Keratinocyte (primary cell): ENCODE measurements around the gene MIB1. TPM values are rescaled to one million over a fixed set of nuclear protein-coding genes. Genes with fewer than 3 reads are reported as not detected.

ENCODE experiments used
- DNase-seq: peaks from one replicate; pipeline ENCODE4 v3.0.0-alpha.2; 2011; ENCODE audit warnings: low read depth, missing footprints, low spot score
- FAIRE-seq: peaks from 2 replicates; lab custom pipeline; 2011; peaks lifted over from hg19 to GRCh38; lab: Jason Lieb, UNC
- H2AFZ ChIP-seq: 2 replicates; pipeline ENCODE4 v1.6.0; 2012; ENCODE audit warnings: low read length, control low read depth, inconsistent platforms; ENCODE audit not compliant: control insufficient read depth
- H3K27ac ChIP-seq: 2 replicates; pipeline ENCODE4 v1.5.1; 2011; ENCODE audit warnings: low read length; ENCODE audit not compliant: control insufficient read depth, insufficient read depth
- H3K27me3 ChIP-seq: 3 replicates; pipeline ENCODE4 v1.6.0; 2011; ENCODE audit warnings: low read length; ENCODE audit not compliant: control insufficient read depth, insufficient read depth; ENCODE audit errors: extremely low read depth
- H3K36me3 ChIP-seq, 2 experiments: 2 replicates in 1 of 2; 3 replicates in 1 of 2; pipeline ENCODE4 v1.5.1; 2011; ENCODE audit warnings: low read length in 2 of 2, mild to moderate bottlenecking in 1 of 2; ENCODE audit not compliant: control insufficient read depth in 2 of 2, insufficient read depth in 2 of 2; ENCODE audit errors: extremely low read depth in 1 of 2
- H3K4me1 ChIP-seq: 3 replicates; pipeline ENCODE4 v1.5.1; 2011; ENCODE audit warnings: low read length; ENCODE audit not compliant: control insufficient read depth, insufficient read depth; ENCODE audit errors: extremely low read depth
- H3K4me2 ChIP-seq: 3 replicates; pipeline ENCODE4 v1.6.0; 2011; ENCODE audit warnings: low read depth, low read length; ENCODE audit not compliant: control insufficient read depth, insufficient read depth; ENCODE audit errors: extremely low read depth
- H3K4me3 ChIP-seq, 3 experiments: fragments of 200-600 bp in 1 of 3; sonication (generic) in 1 of 3; 2 replicates in 2 of 3; 3 replicates in 1 of 3; pipeline ENCODE4 v1.5.1; 2011 to 2016; ENCODE audit warnings: low read length in 3 of 3, mild to moderate bottlenecking in 3 of 3, control low read depth in 2 of 3, inconsistent platforms in 1 of 3, low read depth in 1 of 3, mixed read lengths in 1 of 3, mixed run types in 1 of 3, moderate library complexity in 1 of 3; ENCODE audit not compliant: control insufficient read depth in 2 of 3, insufficient read depth in 2 of 3; ENCODE audit errors: extremely low read depth in 1 of 3
- H3K79me2 ChIP-seq: 2 replicates; pipeline ENCODE4 v1.6.0; 2012; ENCODE audit warnings: low read length; ENCODE audit not compliant: control insufficient read depth, insufficient read depth
- H3K9ac ChIP-seq: 3 replicates; pipeline ENCODE4 v1.6.0; 2011; ENCODE audit warnings: low read length; ENCODE audit not compliant: control insufficient read depth, insufficient read depth; ENCODE audit errors: extremely low read depth
- H3K9me1 ChIP-seq: 3 replicates; pipeline ENCODE4 v1.6.0; 2011; ENCODE audit warnings: low read length; ENCODE audit not compliant: control insufficient read depth, insufficient read depth; ENCODE audit errors: extremely low read depth
- H3K9me3 ChIP-seq: 2 replicates; pipeline ENCODE4 v1.5.1; 2012; ENCODE audit warnings: low read depth, low read length; ENCODE audit not compliant: control insufficient read depth
- H4K20me1 ChIP-seq: 3 replicates; pipeline ENCODE4 v1.6.0; 2011; ENCODE audit warnings: low read length; ENCODE audit not compliant: control insufficient read depth, insufficient read depth; ENCODE audit errors: extremely low read depth
- EZH2 ChIP-seq: IDR thresholded peaks from one replicate; pipeline ENCODE4 v1.6.1; 2012; ENCODE audit warnings: inconsistent platforms, mild to moderate bottlenecking, low read length, moderate library complexity
- dilution Hi-C: fragments of 300-500 bp; cut with MboI; formaldehyde crosslinking; loops from one replicate; pipeline ENCODE4 v1.7.0; 2020; ENCODE audit warnings: low sequenced_read_pairs; ENCODE audit not compliant: extremely low pct_ligation_motif_present
- polyA plus RNA-seq, 5 experiments: library from polyadenylated mRNA; depleted of rRNA in 3 of 5; stranded (reverse) in 3 of 5; stranded (forward) in 1 of 5; unstranded in 1 of 5; fragments of >200 nt; gene quantifications; 1 replicate in 1 of 5; 2 replicates in 3 of 5; 3 replicates in 1 of 5; pipeline versions ENCODE4 v1.2.1 to v1.2.3, GENCODE V29; 2011 to 2012; ENCODE audit warnings: missing spikeins in 2 of 5, low read depth in 1 of 5, low replicate concordance in 1 of 5
- TF ChIP-seq, protein P1 (sequence below), 3 experiments: IDR thresholded peaks in 1 of 3; conservative IDR thresholded peaks in 1 of 3; optimal IDR thresholded peaks in 1 of 3; 2 replicates in 2 of 3; 3 replicates in 1 of 3; pipeline versions ENCODE3 to v1.5.1; 2011; ENCODE audit warnings: low read length in 3 of 3, mild to moderate bottlenecking in 3 of 3, moderate library complexity in 2 of 3, control low read depth in 1 of 3, inconsistent platforms in 1 of 3; ENCODE audit not compliant: insufficient read depth in 2 of 3; ENCODE audit errors: extremely low read depth in 1 of 3

Gene MIB1
- polyA plus RNA-seq, 1 donor (not counting 4 experiments of a cell fraction or from before 2014, with no cell fraction given), result 24.8 TPM

DNA sequence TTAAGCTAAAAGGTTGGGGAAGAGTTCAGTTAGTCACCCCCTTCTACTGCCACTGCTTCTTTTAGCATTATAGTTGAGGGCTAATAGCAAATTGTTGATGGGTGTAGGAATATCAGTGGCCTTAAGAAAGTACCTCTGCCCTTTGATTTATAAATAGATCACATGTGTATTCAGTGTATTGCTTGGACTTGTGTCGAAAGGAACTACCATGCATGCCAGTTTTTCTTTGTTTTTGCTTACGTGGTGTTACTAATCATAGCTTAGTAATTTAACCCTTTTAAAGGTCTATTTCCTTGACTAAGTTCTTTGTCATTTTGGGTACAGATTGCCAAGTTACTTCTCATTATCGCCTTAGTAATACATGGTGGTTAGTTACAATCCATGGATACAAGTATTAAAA is 85.6 kb downstream of the MIB1 start:
- no peak overlapping the region for H2AFZ ChIP-seq
- H3K9ac ChIP-seq, result peak overlapping the region; percentile 26
- no peaks in the 10 kb centered on the region for H3K36me3 ChIP-seq
- H3K9me3 ChIP-seq, result no peaks in the 10 kb centered on the region
- peak overlapping the region; percentile 51 for H3K27ac ChIP-seq
- no peaks in the 10 kb centered on the region for H4K20me1 ChIP-seq
- no peaks in the 10 kb centered on the region for H3K79me2 ChIP-seq
- no peaks in the 10 kb centered on the region for H3K27me3 ChIP-seq
- no peak overlapping the region for H3K4me3 ChIP-seq
- FAIRE-seq (peak; percentile 20), DNase-seq (peak; percentile 36)
- TF ChIP-seq EZH2, result no peak
- TF ChIP-seq, protein P1, sequence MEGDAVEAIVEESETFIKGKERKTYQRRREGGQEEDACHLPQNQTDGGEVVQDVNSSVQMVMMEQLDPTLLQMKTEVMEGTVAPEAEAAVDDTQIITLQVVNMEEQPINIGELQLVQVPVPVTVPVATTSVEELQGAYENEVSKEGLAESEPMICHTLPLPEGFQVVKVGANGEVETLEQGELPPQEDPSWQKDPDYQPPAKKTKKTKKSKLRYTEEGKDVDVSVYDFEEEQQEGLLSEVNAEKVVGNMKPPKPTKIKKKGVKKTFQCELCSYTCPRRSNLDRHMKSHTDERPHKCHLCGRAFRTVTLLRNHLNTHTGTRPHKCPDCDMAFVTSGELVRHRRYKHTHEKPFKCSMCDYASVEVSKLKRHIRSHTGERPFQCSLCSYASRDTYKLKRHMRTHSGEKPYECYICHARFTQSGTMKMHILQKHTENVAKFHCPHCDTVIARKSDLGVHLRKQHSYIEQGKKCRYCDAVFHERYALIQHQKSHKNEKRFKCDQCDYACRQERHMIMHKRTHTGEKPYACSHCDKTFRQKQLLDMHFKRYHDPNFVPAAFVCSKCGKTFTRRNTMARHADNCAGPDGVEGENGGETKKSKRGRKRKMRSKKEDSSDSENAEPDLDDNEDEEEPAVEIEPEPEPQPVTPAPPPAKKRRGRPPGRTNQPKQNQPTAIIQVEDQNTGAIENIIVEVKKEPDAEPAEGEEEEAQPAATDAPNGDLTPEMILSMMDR (optimal IDR thresholded peaks at IDR 0.05 in 1 of 3, IDR thresholded peaks at IDR 0.05 in 1 of 3, conservative IDR thresholded peaks at IDR 0.05 in 1 of 3; ENCODE audit: extremely low read depth in 1 of 3, insufficient read depth in 2 of 3, low read length in 3 of 3), result no peak
- H3K4me2 ChIP-seq, result peak overlapping the region; percentile 69
- dilution Hi-C loops, result no loop called here
- peaks cover 15% of the 10 kb centered on the region for H3K4me1 ChIP-seq
- peaks cover 2% of the 10 kb centered on the region for H3K9me1 ChIP-seq

DNA sequence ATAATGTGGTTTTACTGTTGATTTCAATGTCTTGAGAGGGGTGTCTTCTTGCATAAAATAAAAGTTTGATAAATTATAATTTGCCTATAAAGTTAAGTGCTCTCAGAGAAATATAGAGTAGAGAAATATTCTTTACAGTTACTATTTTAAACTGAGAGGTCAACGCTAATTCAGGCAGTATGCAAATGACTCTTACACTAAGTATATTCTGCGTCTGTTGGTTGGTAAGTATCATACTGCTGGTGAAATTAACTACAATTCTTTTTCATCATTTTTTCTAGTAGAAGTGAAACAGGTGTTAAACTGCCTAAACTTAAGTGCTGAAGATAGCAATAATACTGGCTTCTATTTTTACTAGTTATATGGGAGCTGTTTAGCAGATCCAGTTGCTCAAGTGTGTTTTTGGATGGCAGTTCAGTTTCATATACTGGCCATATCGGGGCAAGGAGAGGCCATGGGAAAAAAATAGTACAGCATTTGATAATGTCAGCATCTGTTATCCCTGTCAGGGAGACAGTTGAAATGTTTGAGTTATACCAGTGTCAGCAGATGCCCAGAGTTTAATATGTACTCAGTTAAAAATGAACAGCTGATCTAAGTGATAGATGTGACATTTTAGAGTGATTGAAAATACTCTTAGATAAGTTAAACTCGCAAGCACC is 86.2 kb downstream of the MIB1 start:
- H3K79me2 ChIP-seq, result no peaks in the 10 kb centered on the region
- H3K4me3 ChIP-seq, result no peak overlapping the region
- no peak overlapping the region for H3K9ac ChIP-seq
- TF ChIP-seq EZH2, result no peak
- TF ChIP-seq, protein P1 (optimal IDR thresholded peaks at IDR 0.05 in 1 of 3, IDR thresholded peaks at IDR 0.05 in 1 of 3, conservative IDR thresholded peaks at IDR 0.05 in 1 of 3; ENCODE audit: extremely low read depth in 1 of 3, insufficient read depth in 2 of 3, low read length in 3 of 3), result no peak
- H3K4me2 ChIP-seq, result no peak overlapping the region
- no peak for DNase-seq
- H3K9me1 ChIP-seq, result peaks cover 2% of the 10 kb centered on the region
- H4K20me1 ChIP-seq, result no peaks in the 10 kb centered on the region
- no peak for FAIRE-seq
- no peaks in the 10 kb centered on the region for H3K27me3 ChIP-seq
- H3K36me3 ChIP-seq, result no peaks in the 10 kb centered on the region
- peak overlapping the region; percentile 36 for H3K27ac ChIP-seq
- no peaks in the 10 kb centered on the region for H3K9me3 ChIP-seq
- H2AFZ ChIP-seq, result no peak overlapping the region
- peaks cover 15% of the 10 kb centered on the region for H3K4me1 ChIP-seq
- dilution Hi-C loops, result no loop called here
